DND-41 (cell line): ENCODE measurements around the gene SRSF9.

Experiments used
- ATAC-seq: fragments of 200-7000 bp; cut with Tn5 transposase; 3 replicates; pipeline ENCODE4 v1.9.1; 2021; ENCODE audit warnings: low read depth; ENCODE audit not compliant: insufficient read depth
- DNase-seq: peaks from one replicate; pipeline ENCODE4 v3.0.0-alpha.2; 2020
- H2AFZ ChIP-seq: 2 replicates; pipeline ENCODE4 v1.6.0; 2012; ENCODE audit warnings: low read depth, low read length
- H3K27ac ChIP-seq: 2 replicates; pipeline ENCODE4 v1.5.1; 2012; ENCODE audit warnings: low read length, inconsistent platforms
- H3K27me3 ChIP-seq: fragments of 200-600 bp; sonication (generic); 2 replicates; pipeline ENCODE4 v1.6.0; 2012; ENCODE audit warnings: low read length, mild to moderate bottlenecking, inconsistent platforms; ENCODE audit not compliant: insufficient read depth, poor library complexity
- H3K36me3 ChIP-seq: 2 replicates; pipeline ENCODE4 v1.5.1; 2012; ENCODE audit warnings: low read length, inconsistent platforms; ENCODE audit not compliant: insufficient read depth
- H3K4me1 ChIP-seq: 2 replicates; pipeline ENCODE4 v1.5.1; 2012; ENCODE audit warnings: mild to moderate bottlenecking, low read length; ENCODE audit not compliant: insufficient read depth
- H3K4me2 ChIP-seq: 2 replicates; pipeline ENCODE4 v1.6.0; 2012; ENCODE audit warnings: mild to moderate bottlenecking, moderate library complexity, low read length, inconsistent platforms; ENCODE audit not compliant: insufficient read depth
- H3K4me3 ChIP-seq, 2 experiments: fragments of 200-600 bp in 1 of 2; shearing (Covaris generic) in 1 of 2; 2 replicates each; pipeline ENCODE4 v1.5.1; 2012 to 2016; ENCODE audit warnings: inconsistent platforms in 2 of 2, low read length in 2 of 2, mild to moderate bottlenecking in 2 of 2, low read depth in 1 of 2, moderate library complexity in 1 of 2
- H3K79me2 ChIP-seq: 2 replicates; pipeline ENCODE4 v1.6.0; 2012; ENCODE audit warnings: low read length, inconsistent platforms; ENCODE audit not compliant: insufficient read depth
- H3K9ac ChIP-seq: 2 replicates; pipeline ENCODE4 v1.6.0; 2012; ENCODE audit warnings: low read depth, mild to moderate bottlenecking, inconsistent platforms, low read length, moderate library complexity
- H3K9me3 ChIP-seq: 2 replicates; pipeline ENCODE4 v1.5.1; 2012; ENCODE audit warnings: low read length, moderate library complexity, mild to moderate bottlenecking, inconsistent platforms; ENCODE audit not compliant: insufficient read depth, severe bottlenecking
- H4K20me1 ChIP-seq: 2 replicates; pipeline ENCODE4 v1.6.0; 2012; ENCODE audit warnings: low read length; ENCODE audit not compliant: insufficient read depth
- EZH2 ChIP-seq: IDR thresholded peaks from 3 replicates; pipeline ENCODE4 v1.6.1; 2012; ENCODE audit warnings: borderline replicate concordance, low read depth, mild to moderate bottlenecking, moderate library complexity, low read length, inconsistent platforms; ENCODE audit not compliant: severe bottlenecking
- TF ChIP-seq, protein P1 (sequence below): IDR thresholded peaks from 2 replicates; pipeline ENCODE4 v1.5.1; 2012; ENCODE audit warnings: borderline replicate concordance, low read length, moderate library complexity, mild to moderate bottlenecking; ENCODE audit not compliant: poor library complexity, severe bottlenecking; ENCODE audit errors: extremely low read depth

SRSF9 gene

DNA sequence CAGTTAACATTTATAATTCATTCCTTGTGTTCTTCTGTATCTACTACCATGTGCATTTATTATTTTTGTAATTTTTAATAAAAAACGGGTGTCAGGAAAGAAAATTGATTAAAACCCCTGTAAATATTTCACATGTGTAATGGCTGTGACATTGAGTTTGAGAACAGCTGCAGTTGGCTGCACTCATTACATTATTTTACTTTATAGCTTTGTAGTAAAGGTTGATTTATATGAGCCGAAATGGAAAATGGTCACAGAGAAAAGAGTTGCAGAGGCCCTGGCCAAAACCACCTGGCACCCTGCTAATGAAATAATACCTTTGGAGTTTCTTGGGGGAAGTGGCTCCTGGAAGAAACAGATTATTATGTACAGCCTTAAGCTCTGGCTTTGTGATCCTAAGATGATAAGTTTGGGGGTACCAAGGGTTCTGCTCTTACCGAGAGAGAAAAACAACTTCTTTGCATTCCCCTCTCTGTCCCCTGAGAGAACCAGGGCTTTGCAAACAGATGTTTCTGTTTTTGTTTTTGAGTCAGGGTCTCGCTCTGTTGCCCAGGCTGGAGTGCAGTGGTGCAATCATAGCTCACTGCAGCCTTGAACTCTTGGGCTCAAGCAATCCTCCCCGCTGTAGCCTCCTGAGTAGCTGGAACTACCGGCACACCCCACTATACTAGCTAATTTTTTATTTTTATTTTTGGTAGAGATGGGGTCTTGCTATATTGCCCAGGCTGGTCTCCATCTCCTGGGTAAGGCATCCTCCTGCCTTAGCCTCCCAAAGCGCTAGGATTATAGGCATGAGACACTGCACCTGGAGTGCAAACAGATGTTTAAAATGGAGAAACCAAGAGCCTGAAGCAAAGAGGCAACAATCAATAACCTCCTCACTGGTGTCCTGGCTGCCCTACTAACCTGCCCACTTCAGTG lies 16.7 kb upstream of the SRSF9 start:
- no peaks in the 10 kb centered on the region for H3K27me3 ChIP-seq
- H3K4me2 ChIP-seq = no peak overlapping the region
- H3K79me2 ChIP-seq = no peaks in the 10 kb centered on the region
- H3K9me3 ChIP-seq = no peaks in the 10 kb centered on the region
- H3K4me1 ChIP-seq = no peaks in the 10 kb centered on the region
- no peak overlapping the region for H2AFZ ChIP-seq
- TF ChIP-seq, protein P1, sequence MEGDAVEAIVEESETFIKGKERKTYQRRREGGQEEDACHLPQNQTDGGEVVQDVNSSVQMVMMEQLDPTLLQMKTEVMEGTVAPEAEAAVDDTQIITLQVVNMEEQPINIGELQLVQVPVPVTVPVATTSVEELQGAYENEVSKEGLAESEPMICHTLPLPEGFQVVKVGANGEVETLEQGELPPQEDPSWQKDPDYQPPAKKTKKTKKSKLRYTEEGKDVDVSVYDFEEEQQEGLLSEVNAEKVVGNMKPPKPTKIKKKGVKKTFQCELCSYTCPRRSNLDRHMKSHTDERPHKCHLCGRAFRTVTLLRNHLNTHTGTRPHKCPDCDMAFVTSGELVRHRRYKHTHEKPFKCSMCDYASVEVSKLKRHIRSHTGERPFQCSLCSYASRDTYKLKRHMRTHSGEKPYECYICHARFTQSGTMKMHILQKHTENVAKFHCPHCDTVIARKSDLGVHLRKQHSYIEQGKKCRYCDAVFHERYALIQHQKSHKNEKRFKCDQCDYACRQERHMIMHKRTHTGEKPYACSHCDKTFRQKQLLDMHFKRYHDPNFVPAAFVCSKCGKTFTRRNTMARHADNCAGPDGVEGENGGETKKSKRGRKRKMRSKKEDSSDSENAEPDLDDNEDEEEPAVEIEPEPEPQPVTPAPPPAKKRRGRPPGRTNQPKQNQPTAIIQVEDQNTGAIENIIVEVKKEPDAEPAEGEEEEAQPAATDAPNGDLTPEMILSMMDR = no peak
- no peak for TF ChIP-seq EZH2
- DNase-seq (no peak), ATAC-seq (no peak)
- no peak overlapping the region for H3K4me3 ChIP-seq
- H3K9ac ChIP-seq = no peak overlapping the region
- no peaks in the 10 kb centered on the region for H4K20me1 ChIP-seq
- no peak overlapping the region for H3K27ac ChIP-seq
- H3K36me3 ChIP-seq = peaks cover 4% of the 10 kb centered on the region; the same call in 1 of the 2 replicates

DNA sequence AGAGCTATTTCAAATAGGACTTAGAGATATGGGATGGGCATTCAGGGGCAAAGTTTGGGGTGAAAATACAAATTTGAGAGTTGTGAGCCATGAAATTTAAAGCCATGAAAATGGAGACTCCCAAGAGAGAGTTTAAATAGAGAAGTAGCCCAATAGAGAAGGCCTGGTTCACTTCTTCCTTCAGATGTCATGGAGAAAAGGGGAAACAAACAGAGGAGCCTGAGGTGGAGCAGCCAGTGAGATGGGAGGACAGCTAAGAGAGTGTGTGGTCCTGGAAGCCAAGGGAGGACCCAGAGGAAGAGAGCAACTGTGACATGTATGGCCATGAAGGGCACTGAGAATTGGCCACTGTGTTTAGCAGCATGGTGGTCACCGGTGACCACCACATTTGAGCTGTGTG lies 14.1 kb upstream of the SRSF9 start:
- no peaks in the 10 kb centered on the region for H3K27me3 ChIP-seq
- no peak overlapping the region for H2AFZ ChIP-seq
- no peaks in the 10 kb centered on the region for H4K20me1 ChIP-seq
- H3K4me2 ChIP-seq = no peak overlapping the region
- H3K79me2 ChIP-seq = no peaks in the 10 kb centered on the region
- no peak overlapping the region for H3K4me3 ChIP-seq
- DNase-seq = no peak
- no peaks in the 10 kb centered on the region for H3K4me1 ChIP-seq
- H3K9ac ChIP-seq = no peak overlapping the region
- TF ChIP-seq, protein P1 = no peak
- no peak for TF ChIP-seq EZH2
- ATAC-seq = no peak
- H3K27ac ChIP-seq = no peak overlapping the region
- no peaks in the 10 kb centered on the region; the same call in 1 of the 2 replicates for H3K36me3 ChIP-seq
- no peaks in the 10 kb centered on the region for H3K9me3 ChIP-seq

DNA sequence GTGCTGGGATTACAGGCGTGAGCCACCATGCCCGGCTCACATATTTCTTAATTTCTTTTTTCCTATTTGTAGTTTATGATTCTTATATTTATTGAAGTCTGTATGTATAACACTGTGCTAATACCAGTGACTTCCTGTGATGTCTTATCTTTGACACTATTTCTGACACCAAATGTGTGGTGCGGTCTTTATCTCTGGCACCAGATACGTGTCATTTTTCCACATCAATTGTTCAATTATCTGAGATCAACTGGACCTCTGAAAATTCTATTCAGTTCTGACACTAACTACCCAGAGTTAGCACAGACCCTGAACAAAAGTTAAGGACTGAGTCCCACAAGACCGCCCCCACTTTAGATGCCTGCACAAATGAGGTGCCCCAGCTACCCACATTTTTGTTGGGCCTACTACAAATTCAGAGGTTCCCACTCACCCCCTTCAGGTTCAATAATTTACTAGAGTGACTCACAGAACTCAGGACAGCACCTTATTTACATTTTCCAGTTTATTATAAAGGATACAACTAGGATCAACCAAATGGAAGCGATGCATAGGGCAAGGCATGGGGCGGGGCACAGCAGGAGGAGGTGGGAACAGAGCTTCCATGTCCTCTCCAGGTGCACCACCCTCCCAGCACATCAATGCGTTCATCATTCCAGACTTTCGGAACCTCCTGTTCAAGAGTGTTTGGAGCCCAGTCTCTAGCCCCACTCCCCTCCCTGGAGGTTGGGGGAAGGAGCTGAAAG lies 11.6 kb upstream of the SRSF9 start:
- TF ChIP-seq, protein P1 = no peak
- TF ChIP-seq EZH2 = no peak
- H4K20me1 ChIP-seq = no peaks in the 10 kb centered on the region

More for the DNA sequence above, 11.6 kb upstream of the SRSF9 start:
- Histone ChIP-seq H3K27ac (no peak overlapping the region), H3K9me3 (no peaks in the 10 kb centered on the region), H3K36me3 (no peaks in the 10 kb centered on the region; the same call in 1 of the 2 replicates), H3K27me3 (no peaks in the 10 kb centered on the region), H3K4me3 (no peak overlapping the region), H3K79me2 (no peaks in the 10 kb centered on the region), H3K9ac (no peak overlapping the region), H2AFZ (no peak overlapping the region), H3K4me2 (no peak overlapping the region), H3K4me1 (no peaks in the 10 kb centered on the region)
- ATAC-seq (no peak), DNase-seq (no peak)
